GM12801 (cell line): ENCODE measurements around the gene BACH2.

Experiments used
- TF ChIP-seq, protein P1 (sequence below): IDR thresholded peaks from one replicate; pipeline ENCODE4 v1.5.1; 2011; ENCODE audit warnings: control low read depth; ENCODE audit not compliant: insufficient read length; ENCODE audit errors: extremely low read depth

The BACH2 gene

DNA sequence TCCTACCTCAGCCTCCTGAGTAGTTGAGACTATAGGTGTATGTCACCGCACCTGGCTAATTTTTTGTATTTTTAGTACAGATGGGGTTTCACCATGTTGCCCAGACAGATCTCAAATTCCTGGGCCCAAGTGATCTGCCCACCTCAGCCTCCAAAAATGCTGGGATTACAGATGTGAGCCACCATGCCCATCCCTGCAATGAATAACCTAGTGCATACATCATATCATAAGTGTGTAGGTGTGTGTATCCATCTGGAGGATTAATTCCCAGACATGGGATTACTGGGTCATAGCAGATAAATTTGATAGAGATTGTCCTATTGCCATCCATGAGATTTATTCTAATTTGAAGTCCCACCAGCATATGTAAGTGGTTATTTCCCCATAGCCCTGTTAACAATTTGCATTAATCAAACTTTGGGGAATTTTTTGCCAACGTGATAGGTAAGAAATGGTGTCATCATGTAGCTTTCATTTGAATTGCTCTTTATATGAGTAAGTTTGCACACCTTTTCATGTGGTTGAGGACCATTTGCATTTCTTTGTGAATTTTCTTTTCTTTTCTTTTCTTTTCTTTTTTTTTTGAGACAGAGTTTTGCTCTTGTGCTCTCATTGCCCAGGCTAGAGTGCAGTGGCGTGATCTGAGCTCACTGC lies 29.9 kb upstream of the BACH2 start:
- TF ChIP-seq, protein P1, sequence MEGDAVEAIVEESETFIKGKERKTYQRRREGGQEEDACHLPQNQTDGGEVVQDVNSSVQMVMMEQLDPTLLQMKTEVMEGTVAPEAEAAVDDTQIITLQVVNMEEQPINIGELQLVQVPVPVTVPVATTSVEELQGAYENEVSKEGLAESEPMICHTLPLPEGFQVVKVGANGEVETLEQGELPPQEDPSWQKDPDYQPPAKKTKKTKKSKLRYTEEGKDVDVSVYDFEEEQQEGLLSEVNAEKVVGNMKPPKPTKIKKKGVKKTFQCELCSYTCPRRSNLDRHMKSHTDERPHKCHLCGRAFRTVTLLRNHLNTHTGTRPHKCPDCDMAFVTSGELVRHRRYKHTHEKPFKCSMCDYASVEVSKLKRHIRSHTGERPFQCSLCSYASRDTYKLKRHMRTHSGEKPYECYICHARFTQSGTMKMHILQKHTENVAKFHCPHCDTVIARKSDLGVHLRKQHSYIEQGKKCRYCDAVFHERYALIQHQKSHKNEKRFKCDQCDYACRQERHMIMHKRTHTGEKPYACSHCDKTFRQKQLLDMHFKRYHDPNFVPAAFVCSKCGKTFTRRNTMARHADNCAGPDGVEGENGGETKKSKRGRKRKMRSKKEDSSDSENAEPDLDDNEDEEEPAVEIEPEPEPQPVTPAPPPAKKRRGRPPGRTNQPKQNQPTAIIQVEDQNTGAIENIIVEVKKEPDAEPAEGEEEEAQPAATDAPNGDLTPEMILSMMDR = no peak

DNA sequence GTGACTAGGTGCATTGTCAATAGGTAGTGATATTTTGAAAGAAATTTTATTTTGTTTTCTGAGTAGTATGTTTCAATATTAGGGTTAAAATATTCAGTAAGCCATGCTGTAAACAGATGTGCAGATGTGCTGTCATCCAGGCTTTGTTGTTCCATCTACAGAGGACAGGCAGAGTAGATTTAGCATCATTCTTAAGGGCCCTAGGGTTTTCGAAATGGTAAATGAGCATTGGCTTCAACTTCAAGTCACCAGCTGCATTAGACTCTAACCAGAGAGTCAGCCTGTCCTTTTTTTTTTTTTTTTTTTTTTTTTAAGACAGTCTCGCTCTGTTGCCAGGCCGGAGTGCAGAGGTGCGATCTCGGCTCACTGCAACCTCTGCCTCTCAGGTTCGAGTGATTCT lies 27.1 kb upstream of the BACH2 start:
- TF ChIP-seq, protein P1 = no peak

DNA sequence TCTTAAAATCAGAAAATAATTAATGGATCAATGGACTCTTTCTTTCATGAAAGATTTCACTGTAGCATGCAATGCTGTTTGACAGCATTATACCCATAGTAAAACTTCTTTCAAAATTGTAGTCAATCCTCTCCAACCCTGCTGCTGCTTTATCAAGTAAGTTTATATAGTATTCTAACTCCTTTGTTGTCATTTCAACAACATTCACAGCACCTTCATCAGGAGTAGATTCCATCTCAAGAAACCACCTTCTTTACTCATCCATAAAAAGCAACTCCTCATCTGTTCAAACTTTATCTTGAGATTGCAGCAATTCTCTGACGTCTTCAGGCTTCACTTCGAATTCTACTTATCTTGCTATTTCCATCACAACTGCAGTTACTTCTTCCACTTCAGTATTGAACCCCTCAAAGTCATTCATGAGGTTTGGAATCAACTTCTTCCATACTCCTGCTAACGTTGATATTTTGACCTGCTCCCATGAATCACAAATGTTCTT lies 26.4 kb upstream of the BACH2 start:
- TF ChIP-seq, protein P1 = no peak

DNA sequence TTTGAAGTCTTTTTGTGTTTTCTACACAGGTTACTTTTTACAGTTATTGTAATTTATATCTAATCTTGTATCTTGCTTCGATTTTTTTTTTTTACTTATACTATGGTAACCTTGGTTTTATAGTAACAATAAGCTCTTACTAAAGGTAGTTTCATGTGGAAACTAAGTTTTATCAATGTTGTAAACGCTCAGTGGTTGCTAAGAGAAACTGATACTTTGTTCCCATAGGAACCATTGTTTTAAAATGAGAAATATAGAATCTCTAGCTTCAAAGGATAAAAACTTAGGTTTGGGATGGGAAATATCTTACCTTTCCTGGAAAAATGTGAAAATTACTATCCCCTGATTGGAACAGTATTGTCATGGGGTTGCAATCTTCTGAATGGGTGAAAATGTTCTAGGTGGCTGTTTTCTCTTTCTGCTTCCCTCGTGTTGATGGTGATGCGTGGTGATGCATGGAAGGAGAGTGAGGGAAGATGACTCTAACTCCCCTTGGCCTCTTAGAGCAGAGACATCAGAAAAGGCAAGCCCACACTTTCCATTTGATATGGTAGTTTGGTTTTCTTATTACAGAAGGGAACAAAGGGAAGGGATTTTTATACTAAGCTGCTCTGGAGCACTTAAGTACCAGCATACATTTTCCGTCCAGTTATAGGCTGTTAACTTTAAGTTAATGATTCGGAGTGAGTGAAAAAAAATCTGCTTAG lies 23.5 kb upstream of the BACH2 start:
- TF ChIP-seq, protein P1 = no peak

DNA sequence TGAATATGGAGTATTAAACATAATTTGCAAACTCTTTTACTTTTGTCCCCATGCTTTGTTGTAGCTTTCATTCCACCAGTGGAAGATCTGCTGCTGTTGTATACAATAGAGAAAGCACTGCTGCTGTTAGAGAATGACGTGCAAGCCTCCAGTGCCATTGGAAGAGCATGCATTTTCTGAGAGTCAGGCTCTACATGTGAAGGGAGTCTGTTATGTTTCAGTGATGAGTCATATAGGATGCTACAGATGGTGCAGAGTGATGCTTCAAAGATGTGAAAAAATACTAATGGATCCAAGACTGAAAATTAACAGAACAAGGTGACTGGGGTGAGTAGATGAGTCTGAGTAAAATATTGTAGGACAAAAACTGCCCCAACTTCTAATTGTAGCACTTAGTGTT lies 22.4 kb upstream of the BACH2 start:
- TF ChIP-seq, protein P1 = no peak

DNA sequence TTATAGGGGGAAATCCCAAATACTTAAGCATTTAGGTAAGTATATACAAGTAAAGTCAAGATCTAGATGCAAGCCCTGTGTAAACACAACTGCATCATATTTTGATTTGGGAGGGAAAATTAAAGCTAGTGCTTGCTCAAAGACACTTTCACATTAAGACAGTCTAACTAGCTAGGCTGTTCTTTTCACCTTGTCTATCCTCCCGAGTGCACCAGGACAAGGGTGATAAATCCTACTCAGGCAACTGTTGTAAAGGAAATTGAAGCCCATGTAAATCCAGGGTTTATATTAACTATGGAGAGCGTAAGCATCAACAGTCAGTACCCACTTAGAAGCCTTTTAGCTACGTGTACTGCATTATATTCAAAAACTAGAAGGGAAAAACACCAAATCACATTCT lies 19.3 kb upstream of the BACH2 start:
- TF ChIP-seq, protein P1 = no peak

DNA sequence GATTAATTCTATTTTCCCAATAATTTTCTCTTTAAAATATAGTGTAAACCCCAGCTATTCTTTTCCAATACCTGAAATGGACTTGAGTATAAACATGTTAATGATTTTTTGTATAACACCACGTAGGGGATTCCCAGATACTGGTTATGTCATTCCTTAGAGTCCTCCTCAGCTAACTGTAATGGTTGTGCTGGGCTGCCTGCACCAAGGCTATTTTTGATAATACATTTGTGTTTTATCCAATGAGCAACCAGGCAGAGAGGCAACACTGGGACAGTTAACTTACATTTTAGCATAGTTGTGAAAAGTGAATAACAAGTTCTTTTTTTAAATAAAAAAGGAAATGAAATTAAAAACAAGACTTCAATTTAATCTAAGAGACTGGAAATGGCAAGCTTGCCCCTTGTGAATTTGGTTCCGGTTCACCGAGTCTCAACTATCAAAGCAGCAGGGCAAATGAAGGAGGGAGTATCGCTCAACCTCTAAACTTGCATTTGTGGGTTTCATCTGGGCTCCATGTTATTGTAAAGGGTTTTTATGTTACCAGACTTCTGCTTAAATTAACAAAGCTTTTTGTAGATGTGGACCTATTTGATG lies 18.8 kb upstream of the BACH2 start:
- TF ChIP-seq, protein P1 = no peak
